ENCODE data around the gene GLYAT.
A peak's percentile ranks its signal among the peaks of the same experiment; 100 is the strongest.

The GLYAT gene

GRCh38 chr11:58731819-58732218, at the start of gene GLYAT:
Gene GLYAT, minus strand, starts transcription at chr11:58731943. Its CDS starts 7,447 bp downstream, at chr11:58724496.
- no peak for DNase-seq (ENCODE audit: low read depth)
- no peak within 1 kb of the TSS for H3K4me3 ChIP-seq (ENCODE audit: low read depth, low read length)

- H3K4me3 ChIP-seq (ENCODE audit: low read depth, low read length), result no peak overlapping the region
Measured at GRCh38 chr11:58781345-58781744, 49.6 kb upstream of the GLYAT start.

GRCh38 chr11:58780578-58780977, 48.8 kb upstream of the GLYAT start:
- no peak overlapping the region for H3K4me3 ChIP-seq (ENCODE audit: low read depth, low read length)
- no peak for DNase-seq (ENCODE audit: low read depth)

More at GRCh38 chr11:58781345-58781744, 49.6 kb upstream of the GLYAT start:
- no peak for DNase-seq (ENCODE audit: low read depth)

GRCh38 chr11:58776891-58777710, 45.4 kb upstream of the GLYAT start:
- DNase-seq (ENCODE audit: low read depth), result no peak
- H3K4me3 ChIP-seq (ENCODE audit: low read depth, low read length), result no peak overlapping the region

- H3K4me3 ChIP-seq (ENCODE audit: low read depth, low read length), result no peak overlapping the region
- no peak for DNase-seq (ENCODE audit: low read depth)
Measured at GRCh38 chr11:58775066-58775708, 43.4 kb upstream of the GLYAT start.

GRCh38 chr11:58774164-58774593, 42.4 kb upstream of the GLYAT start:
- no peak overlapping the region for H3K4me3 ChIP-seq (ENCODE audit: low read depth, low read length)
- DNase-seq (ENCODE audit: low read depth), result no peak

GRCh38 chr11:58773337-58773736, 41.6 kb upstream of the GLYAT start:
- no peak overlapping the region for H3K4me3 ChIP-seq (ENCODE audit: low read depth, low read length)
- DNase-seq (ENCODE audit: low read depth), result no peak

GRCh38 chr11:58772329-58773285, 40.9 kb upstream of the GLYAT start:
- DNase-seq (ENCODE audit: low read depth), result no peak
- no peak overlapping the region for H3K4me3 ChIP-seq (ENCODE audit: low read depth, low read length)

- H3K4me3 ChIP-seq (ENCODE audit: low read depth, low read length), result no peak overlapping the region
- DNase-seq (ENCODE audit: low read depth), result no peak
Measured at GRCh38 chr11:58771458-58771855, 39.7 kb upstream of the GLYAT start.

GRCh38 chr11:58770627-58771457, 39.1 kb upstream of the GLYAT start:
- peak; percentile 2 for DNase-seq (ENCODE audit: low read depth)

GRCh38 chr11:58770166-58770565, 38.4 kb upstream of the GLYAT start:
- no peak for DNase-seq (ENCODE audit: low read depth)
- H3K4me3 ChIP-seq (ENCODE audit: low read depth, low read length), result no peak overlapping the region

More at GRCh38 chr11:58770627-58771457, 39.1 kb upstream of the GLYAT start:
- no peak overlapping the region for H3K4me3 ChIP-seq (ENCODE audit: low read depth, low read length)

GRCh38 chr11:58769308-58769707, 37.6 kb upstream of the GLYAT start:
- H3K4me3 ChIP-seq (ENCODE audit: low read depth, low read length), result no peak overlapping the region
- no peak for DNase-seq (ENCODE audit: low read depth)

- no peak for DNase-seq (ENCODE audit: low read depth)
Measured at GRCh38 chr11:58768137-58768536, 36.4 kb upstream of the GLYAT start.

GRCh38 chr11:58765078-58765477, 33.3 kb upstream of the GLYAT start:
- no peak for DNase-seq (ENCODE audit: low read depth)
- no peak overlapping the region for H3K4me3 ChIP-seq (ENCODE audit: low read depth, low read length)

More at GRCh38 chr11:58768137-58768536, 36.4 kb upstream of the GLYAT start:
- H3K4me3 ChIP-seq (ENCODE audit: low read depth, low read length), result no peak overlapping the region

- H3K4me3 ChIP-seq (ENCODE audit: low read depth, low read length), result no peak overlapping the region
- DNase-seq (ENCODE audit: low read depth), result no peak
Measured at GRCh38 chr11:58763120-58763490, 31.4 kb upstream of the GLYAT start.

GRCh38 chr11:58762284-58763119, 30.8 kb upstream of the GLYAT start:
- no peak for DNase-seq (ENCODE audit: low read depth)
- H3K4me3 ChIP-seq (ENCODE audit: low read depth, low read length), result no peak overlapping the region

- H3K4me3 ChIP-seq (ENCODE audit: low read depth, low read length), result no peak overlapping the region
- DNase-seq (ENCODE audit: low read depth), result no peak
Measured at GRCh38 chr11:58757439-58757838, 25.7 kb upstream of the GLYAT start.

- no peak overlapping the region for H3K4me3 ChIP-seq (ENCODE audit: low read depth, low read length)
- DNase-seq (ENCODE audit: low read depth), result no peak
Measured at GRCh38 chr11:58745705-58746364, 14.1 kb upstream of the GLYAT start.
